ENCODE measurements around the gene STEAP3. TPM values are rescaled to one million over a fixed set of nuclear protein-coding genes. Genes with fewer than 3 reads are reported as not detected.

STEAP3 gene
- polyA plus RNA-seq, 2 of the 4 experiments (the other 2 are of a cell fraction) = 23.5 to 30.2 TPM

- POLR2A ChIA-PET = no interaction called here
- CTCF ChIA-PET = interaction anchor here (1.4 to 2.7 kb wide), 3 partner anchors 15 to 42 kb away, joined by 5 to 16 read pairs (median 8); no protein-coding TSS in a partner anchor
- H3K4me1 ChIP-seq = peaks cover 37% of the 10 kb centered on the region
Observed at GRCh38 chr2:119249311-119249710, 25.7 kb downstream of the STEAP3 start.

GRCh38 chr2:119249855-119250717, 26.5 kb downstream of the STEAP3 start:
- Histone ChIP-seq H3K9me3 (0 out of 3 replicates have a peak, but pooled peaks cover 4% of the 10 kb centered on the region), H3K27ac (peak overlapping the region in 1 of 2 experiments; percentile 93; a peak in 3 of 6 replicates), H3K4me2 (no peak overlapping the region), H3K4me3 (no peak overlapping the region), H3K4me1 (peaks cover 45% of the 10 kb centered on the region)
- ChIA-PET POLR2A (no interaction called here), CTCF (interaction anchor here (0.8 to 2.7 kb wide), 4 partner anchors 9 to 41 kb away, joined by 3 to 16 read pairs (median 6); no protein-coding TSS in a partner anchor)
- ATAC-seq (no peak), FAIRE-seq (no peak), DNase-seq (ENCODE audit: low read depth in 1 of 2, low spot score in 1 of 2) (no peak)
- WGBS (ENCODE audit: missing lambda C conversion rate) = 78% methylated on average over 11 of the region's 12 CpGs
- TF ChIP-seq MAZ (IDR thresholded peaks at IDR 0.05; ENCODE audit: borderline replicate concordance, low read depth, low read length) (no peak), CTCF (IDR thresholded peaks at IDR 0.05) (no peak), RFX5 (IDR thresholded peaks at IDR 0.05) (no peak), NPAS2 (CRISPR knock-in tag; IDR thresholded peaks at IDR 0.05; ENCODE audit: borderline replicate concordance) (no peak), SMC3 (IDR thresholded peaks at IDR 0.05) (no peak), NFE2L2 (conservative IDR thresholded peaks at IDR 0.05; ENCODE audit: low read length) (no peak), ZFP36 (IDR thresholded peaks at IDR 0.05; ENCODE audit: borderline replicate concordance, partially characterized antibody) (no peak)

More at GRCh38 chr2:119249311-119249710, 25.7 kb downstream of the STEAP3 start:
- Histone ChIP-seq H3K4me2 (no peak overlapping the region), H3K4me3 (no peak overlapping the region), H3K9me3 (0 out of 3 replicates have a peak, but pooled peaks cover 4% of the 10 kb centered on the region), H3K27ac (no peak overlapping the region; a peak in 1 of 6 replicates)
- 90% methylated on average over 2 of the region's 3 CpGs for WGBS (ENCODE audit: missing lambda C conversion rate)
- DNase-seq (ENCODE audit: low read depth in 1 of 2, low spot score in 1 of 2) (no peak), ATAC-seq (no peak), FAIRE-seq (no peak)
- TF ChIP-seq BHLHE40 (IDR thresholded peaks at IDR 0.05; ENCODE audit: low read depth, low read length) (no peak), HOXB13 (CRISPR knock-in tag; IDR thresholded peaks at IDR 0.05; ENCODE audit: low read depth) (no peak), RCOR1 (IDR thresholded peaks at IDR 0.05; ENCODE audit: low read depth, low read length) (no peak), MAZ (IDR thresholded peaks at IDR 0.05; ENCODE audit: borderline replicate concordance, low read depth, low read length) (no peak), ATOH8 (CRISPR knock-in tag; IDR thresholded peaks at IDR 0.05; ENCODE audit: low read depth) (no peak), REST (IDR thresholded peaks at IDR 0.05) (no peak), ZC3H11A (IDR thresholded peaks at IDR 0.05) (no peak), CEBPB (IDR thresholded peaks at IDR 0.05) (no peak), HES2 (IDR thresholded peaks at IDR 0.05) (no peak), HDAC2 (IDR thresholded peaks at IDR 0.05) (no peak), HMGXB4 (CRISPR knock-in tag; IDR thresholded peaks at IDR 0.05; ENCODE audit: borderline replicate concordance) (no peak), ZSCAN20 (CRISPR knock-in tag; IDR thresholded peaks at IDR 0.05) (no peak)

Measured in A549 (cell line).